ENCODE results near the gene INPP5E.

The INPP5E gene

DNA sequence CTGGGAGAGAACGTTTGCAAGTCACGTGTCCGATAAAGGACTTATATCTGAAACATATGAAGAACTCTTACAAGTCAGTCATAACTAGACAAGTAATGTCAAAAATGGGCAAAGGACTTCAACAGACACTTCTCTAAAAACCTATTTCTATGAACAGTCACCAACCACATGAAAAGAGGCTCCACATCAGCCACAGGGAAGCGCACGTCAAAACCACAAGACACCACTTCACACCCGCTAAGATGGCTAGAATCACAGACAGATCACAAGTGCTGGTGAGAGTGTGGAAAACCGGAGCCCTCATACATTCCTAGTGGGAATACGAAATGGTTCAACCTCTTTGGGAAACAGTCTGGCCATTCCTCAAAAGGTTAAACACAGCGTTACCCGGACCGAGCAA is 54.6 kb downstream of the INPP5E start:
- TF ChIP-seq ZNF121 (tag by site-specific recombination; IDR thresholded peaks at IDR 0.05) (no peak), ZNF585B (tag by site-specific recombination; IDR thresholded peaks at IDR 0.05) (no peak), SALL2 (tag by site-specific recombination; IDR thresholded peaks at IDR 0.05; ENCODE audit: borderline replicate concordance) (no peak), EGR2 (tag by site-specific recombination; IDR thresholded peaks at IDR 0.05; ENCODE audit: low read depth) (no peak), OSR2 (tag by site-specific recombination; IDR thresholded peaks at IDR 0.05) (no peak)
- TF ChIP-seq, protein P1, sequence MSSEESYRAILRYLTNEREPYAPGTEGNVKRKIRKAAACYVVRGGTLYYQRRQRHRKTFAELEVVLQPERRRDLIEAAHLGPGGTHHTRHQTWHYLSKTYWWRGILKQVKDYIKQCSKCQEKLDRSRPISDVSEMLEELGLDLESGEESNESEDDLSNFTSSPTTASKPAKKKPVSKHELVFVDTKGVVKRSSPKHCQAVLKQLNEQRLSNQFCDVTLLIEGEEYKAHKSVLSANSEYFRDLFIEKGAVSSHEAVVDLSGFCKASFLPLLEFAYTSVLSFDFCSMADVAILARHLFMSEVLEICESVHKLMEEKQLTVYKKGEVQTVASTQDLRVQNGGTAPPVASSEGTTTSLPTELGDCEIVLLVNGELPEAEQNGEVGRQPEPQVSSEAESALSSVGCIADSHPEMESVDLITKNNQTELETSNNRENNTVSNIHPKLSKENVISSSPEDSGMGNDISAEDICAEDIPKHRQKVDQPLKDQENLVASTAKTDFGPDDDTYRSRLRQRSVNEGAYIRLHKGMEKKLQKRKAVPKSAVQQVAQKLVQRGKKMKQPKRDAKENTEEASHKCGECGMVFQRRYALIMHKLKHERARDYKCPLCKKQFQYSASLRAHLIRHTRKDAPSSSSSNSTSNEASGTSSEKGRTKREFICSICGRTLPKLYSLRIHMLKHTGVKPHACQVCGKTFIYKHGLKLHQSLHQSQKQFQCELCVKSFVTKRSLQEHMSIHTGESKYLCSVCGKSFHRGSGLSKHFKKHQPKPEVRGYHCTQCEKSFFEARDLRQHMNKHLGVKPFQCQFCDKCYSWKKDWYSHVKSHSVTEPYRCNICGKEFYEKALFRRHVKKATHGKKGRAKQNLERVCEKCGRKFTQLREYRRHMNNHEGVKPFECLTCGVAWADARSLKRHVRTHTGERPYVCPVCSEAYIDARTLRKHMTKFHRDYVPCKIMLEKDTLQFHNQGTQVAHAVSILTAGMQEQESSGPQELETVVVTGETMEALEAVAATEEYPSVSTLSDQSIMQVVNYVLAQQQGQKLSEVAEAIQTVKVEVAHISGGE (tag by site-specific recombination; conservative IDR thresholded peaks at IDR 0.05; ENCODE audit: low read depth), result no peak
- no peak overlapping the region for H3K27ac ChIP-seq (ENCODE audit: extremely low read depth, low read depth, low read length)
- no peaks in the 10 kb centered on the region for H3K4me1 ChIP-seq (ENCODE audit: control insufficient read depth, insufficient read depth, low read length)
- no peak overlapping the region for H3K4me3 ChIP-seq (ENCODE audit: low read depth, low read length)
- ChIA-PET POLR2A (interaction anchor here (0.5 to 1.2 kb wide), 3 partner anchors 11 to 93 kb away, joined by 3 to 4 read pairs (median 3); partner anchors contain the start of gene CARD9), CTCF (interaction anchor here (2.1 kb wide), 1 partner anchor 11 kb away, joined by 10 read pairs; the partner anchor contains the start of gene CARD9)
- H3K9me3 ChIP-seq (ENCODE audit: control insufficient read depth, insufficient read depth, low read depth, low read length), result no peaks in the 10 kb centered on the region
- H3K36me3 ChIP-seq (ENCODE audit: control insufficient read depth in 2 of 2, insufficient read depth in 1 of 2, low read length in 2 of 2), result peaks cover 13 to 97% of the 10 kb centered on the region in 2 experiments

DNA sequence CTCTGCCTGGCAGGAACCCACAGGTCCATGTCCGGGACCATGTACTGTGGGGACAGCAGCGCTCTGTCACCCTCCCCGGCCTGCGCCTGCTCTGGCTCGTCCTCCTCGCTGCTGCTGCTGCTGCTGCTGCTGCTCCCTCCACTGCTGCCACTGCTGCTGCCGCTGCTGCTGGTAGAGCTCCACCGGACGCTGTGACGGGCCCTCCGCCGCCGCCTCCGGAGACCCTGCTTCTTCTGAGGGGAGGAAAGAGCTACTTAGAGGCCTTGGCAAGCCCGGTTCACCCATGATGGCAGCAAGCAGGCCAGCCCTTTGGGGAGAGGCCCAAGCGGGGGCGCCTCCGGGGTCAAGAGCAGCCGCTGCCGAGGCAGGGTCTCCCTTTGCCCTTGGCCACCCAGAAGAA is 56.2 kb downstream of the INPP5E start:
- Histone ChIP-seq H3K9me3 (ENCODE audit: control insufficient read depth, insufficient read depth, low read depth, low read length) (no peaks in the 10 kb centered on the region), H3K36me3 (ENCODE audit: control insufficient read depth in 2 of 2, insufficient read depth in 1 of 2, low read length in 2 of 2) (peaks cover 13 to 95% of the 10 kb centered on the region in 2 experiments), H3K4me1 (ENCODE audit: control insufficient read depth, insufficient read depth, low read length) (no peaks in the 10 kb centered on the region), H3K27ac (ENCODE audit: extremely low read depth, low read depth, low read length) (no peak overlapping the region), H3K4me3 (ENCODE audit: low read depth, low read length) (no peak overlapping the region)
- POLR2A ChIA-PET, result no interaction called here
- TF ChIP-seq ZNF23 (tag by site-specific recombination; IDR thresholded peaks at IDR 0.05; ENCODE audit: borderline replicate concordance) (no peak), ZBTB21 (tag by site-specific recombination; IDR thresholded peaks at IDR 0.05) (no peak), ZNF423 (tag by site-specific recombination; IDR thresholded peaks at IDR 0.05) (no peak), ZBTB17 (tag by site-specific recombination; IDR thresholded peaks at IDR 0.05) (no peak), ZNF214 (tag by site-specific recombination; IDR thresholded peaks at IDR 0.05; ENCODE audit: borderline replicate concordance) (no peak), KLF9 (tag by site-specific recombination; IDR thresholded peaks at IDR 0.05; ENCODE audit: low read depth) (no peak), ZNF354C (tag by site-specific recombination; IDR thresholded peaks at IDR 0.05; ENCODE audit: borderline replicate concordance, low read depth) (no peak), ZNF529 (tag by site-specific recombination; IDR thresholded peaks at IDR 0.05; ENCODE audit: insufficient replicate concordance) (no peak), ZNF133 (tag by site-specific recombination; IDR thresholded peaks at IDR 0.05) (no peak), ZSCAN16 (tag by site-specific recombination; IDR thresholded peaks at IDR 0.05) (no peak), ZNF585B (tag by site-specific recombination; IDR thresholded peaks at IDR 0.05) (no peak), ZNF654 (tag by site-specific recombination; IDR thresholded peaks at IDR 0.05; ENCODE audit: low read depth) (no peak)
- TF ChIP-seq, protein P2, sequence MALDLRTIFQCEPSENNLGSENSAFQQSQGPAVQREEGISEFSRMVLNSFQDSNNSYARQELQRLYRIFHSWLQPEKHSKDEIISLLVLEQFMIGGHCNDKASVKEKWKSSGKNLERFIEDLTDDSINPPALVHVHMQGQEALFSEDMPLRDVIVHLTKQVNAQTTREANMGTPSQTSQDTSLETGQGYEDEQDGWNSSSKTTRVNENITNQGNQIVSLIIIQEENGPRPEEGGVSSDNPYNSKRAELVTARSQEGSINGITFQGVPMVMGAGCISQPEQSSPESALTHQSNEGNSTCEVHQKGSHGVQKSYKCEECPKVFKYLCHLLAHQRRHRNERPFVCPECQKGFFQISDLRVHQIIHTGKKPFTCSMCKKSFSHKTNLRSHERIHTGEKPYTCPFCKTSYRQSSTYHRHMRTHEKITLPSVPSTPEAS (tag by site-specific recombination; IDR thresholded peaks at IDR 0.05), result no peak
- TF ChIP-seq, protein P3, sequence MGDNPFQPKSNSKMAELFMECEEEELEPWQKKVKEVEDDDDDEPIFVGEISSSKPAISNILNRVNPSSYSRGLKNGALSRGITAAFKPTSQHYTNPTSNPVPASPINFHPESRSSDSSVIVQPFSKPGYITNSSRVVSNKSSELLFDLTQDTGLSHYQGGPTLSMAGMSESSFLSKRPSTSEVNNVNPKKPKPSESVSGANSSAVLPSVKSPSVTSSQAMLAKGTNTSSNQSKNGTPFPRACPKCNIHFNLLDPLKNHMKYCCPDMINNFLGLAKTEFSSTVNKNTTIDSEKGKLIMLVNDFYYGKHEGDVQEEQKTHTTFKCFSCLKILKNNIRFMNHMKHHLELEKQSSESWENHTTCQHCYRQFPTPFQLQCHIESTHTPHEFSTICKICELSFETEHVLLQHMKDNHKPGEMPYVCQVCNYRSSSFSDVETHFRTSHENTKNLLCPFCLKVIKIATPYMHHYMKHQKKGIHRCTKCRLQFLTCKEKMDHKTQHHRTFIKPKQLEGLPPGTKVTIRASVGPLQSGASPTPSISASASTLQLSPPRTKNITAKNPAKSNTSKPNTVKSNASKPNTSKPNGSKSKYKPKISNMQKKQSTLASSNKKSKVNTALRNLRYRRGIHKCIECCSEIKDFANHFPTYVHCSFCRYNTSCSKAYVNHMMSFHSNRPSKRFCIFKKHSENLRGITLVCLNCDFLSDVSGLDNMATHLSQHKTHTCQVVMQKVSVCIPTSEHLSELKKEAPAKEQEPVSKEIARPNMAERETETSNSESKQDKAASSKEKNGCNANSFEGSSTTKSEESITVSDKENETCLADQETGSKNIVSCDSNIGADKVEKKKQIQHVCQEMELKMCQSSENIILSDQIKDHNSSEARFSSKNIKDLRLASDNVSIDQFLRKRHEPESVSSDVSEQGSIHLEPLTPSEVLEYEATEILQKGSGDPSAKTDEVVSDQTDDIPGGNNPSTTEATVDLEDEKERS (tag by site-specific recombination; IDR thresholded peaks at IDR 0.05), result no peak
- TF ChIP-seq, protein P4, sequence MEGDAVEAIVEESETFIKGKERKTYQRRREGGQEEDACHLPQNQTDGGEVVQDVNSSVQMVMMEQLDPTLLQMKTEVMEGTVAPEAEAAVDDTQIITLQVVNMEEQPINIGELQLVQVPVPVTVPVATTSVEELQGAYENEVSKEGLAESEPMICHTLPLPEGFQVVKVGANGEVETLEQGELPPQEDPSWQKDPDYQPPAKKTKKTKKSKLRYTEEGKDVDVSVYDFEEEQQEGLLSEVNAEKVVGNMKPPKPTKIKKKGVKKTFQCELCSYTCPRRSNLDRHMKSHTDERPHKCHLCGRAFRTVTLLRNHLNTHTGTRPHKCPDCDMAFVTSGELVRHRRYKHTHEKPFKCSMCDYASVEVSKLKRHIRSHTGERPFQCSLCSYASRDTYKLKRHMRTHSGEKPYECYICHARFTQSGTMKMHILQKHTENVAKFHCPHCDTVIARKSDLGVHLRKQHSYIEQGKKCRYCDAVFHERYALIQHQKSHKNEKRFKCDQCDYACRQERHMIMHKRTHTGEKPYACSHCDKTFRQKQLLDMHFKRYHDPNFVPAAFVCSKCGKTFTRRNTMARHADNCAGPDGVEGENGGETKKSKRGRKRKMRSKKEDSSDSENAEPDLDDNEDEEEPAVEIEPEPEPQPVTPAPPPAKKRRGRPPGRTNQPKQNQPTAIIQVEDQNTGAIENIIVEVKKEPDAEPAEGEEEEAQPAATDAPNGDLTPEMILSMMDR (tag by site-specific recombination; IDR thresholded peaks at IDR 0.05), result no peak
- CTCF ChIA-PET, result no interaction called here

Measured in HEK293 (cell line).